SK-N-SH treated with all-trans-retinoic acid at 6 μM for 48 hours (cell line): ENCODE data around the gene MMS19.
"Not testable (repeated sequence)": the region's sequence is repeated elsewhere in the genome, so short reads cannot be mapped to it uniquely, and the experiment has no call there.

ENCODE experiments used
- ATAC-seq: fragments of 200-7000 bp; cut with Tn5 transposase; 3 replicates; pipeline ENCODE4 v1.9.1; 2020; ENCODE audit warnings: mild to moderate bottlenecking, moderate library complexity
- ARNTL ChIP-seq: fragments of 450-650 bp; formaldehyde crosslinking; IDR thresholded peaks from 2 replicates; pipeline ENCODE4 v1.5.0; 2020; ENCODE audit warnings: low read depth, mild to moderate bottlenecking, moderate library complexity, borderline replicate concordance
- BACH2 ChIP-seq: fragments of 250-450 bp; sonication (Bioruptor Pico); IDR thresholded peaks from 2 replicates; pipeline ENCODE4 v1.9.0; 2021; ENCODE audit warnings: mild to moderate bottlenecking, borderline replicate concordance
- CSDC2 ChIP-seq: fragments of 250-450 bp; sonication (Bioruptor Pico); IDR thresholded peaks from 2 replicates; pipeline ENCODE4 v1.5.0; 2020; ENCODE audit warnings: mild to moderate bottlenecking, moderate library complexity
- ISL1 ChIP-seq: fragments of 250-450 bp; sonication (Bioruptor Pico); IDR thresholded peaks from 2 replicates; pipeline ENCODE4 v2.1.2; 2022; ENCODE audit warnings: mild to moderate bottlenecking, moderate library complexity
- OSR1 ChIP-seq: fragments of 250-450 bp; sonication (Bioruptor Pico); IDR thresholded peaks from 2 replicates; pipeline ENCODE4 v1.8.0; 2022; ENCODE audit warnings: moderate library complexity, mild to moderate bottlenecking, inconsistent platforms
- PPARA ChIP-seq: fragments of 250-450 bp; sonication (Bioruptor Pico); IDR thresholded peaks from 2 replicates; pipeline ENCODE4 v1.5.0; 2020; ENCODE audit warnings: mild to moderate bottlenecking, borderline replicate concordance
- RARB ChIP-seq: fragments of 250-450 bp; sonication (Bioruptor Pico); IDR thresholded peaks from 2 replicates; pipeline ENCODE4 v1.8.0; 2021; ENCODE audit warnings: mild to moderate bottlenecking, moderate library complexity
- SNAI2 ChIP-seq: fragments of 250-450 bp; sonication (Bioruptor Pico); IDR thresholded peaks from 2 replicates; pipeline ENCODE4 v1.5.0; 2020; ENCODE audit warnings: mild to moderate bottlenecking, moderate library complexity
- TCF4 ChIP-seq: fragments of 250-450 bp; sonication (Bioruptor Pico); IDR thresholded peaks from 2 replicates; pipeline ENCODE4 v1.8.0; 2021; ENCODE audit warnings: mild to moderate bottlenecking, moderate library complexity, borderline replicate concordance
- TOX ChIP-seq: fragments of 250-450 bp; sonication (Bioruptor Pico); IDR thresholded peaks from 2 replicates; pipeline ENCODE4 v1.8.0; 2021; ENCODE audit warnings: mild to moderate bottlenecking, moderate library complexity, borderline replicate concordance
- ZFP3 ChIP-seq: fragments of 250-450 bp; sonication (Bioruptor Pico); IDR thresholded peaks from 2 replicates; pipeline ENCODE4 v1.5.0; 2020; ENCODE audit warnings: mild to moderate bottlenecking, moderate library complexity
- ZFP30 ChIP-seq: fragments of 450-650 bp; formaldehyde crosslinking; IDR thresholded peaks from 2 replicates; pipeline ENCODE4 v1.5.0; 2022; ENCODE audit warnings: mild to moderate bottlenecking, moderate library complexity
- ZNF565 ChIP-seq: fragments of 450-650 bp; formaldehyde crosslinking; conservative IDR thresholded peaks from 2 replicates; pipeline ENCODE4 v1.5.0; 2020; ENCODE audit warnings: low read depth, mild to moderate bottlenecking, moderate library complexity
- ZNF70 ChIP-seq: fragments of 450-650 bp; formaldehyde crosslinking; IDR thresholded peaks from 2 replicates; pipeline ENCODE4 v1.5.0; 2020; ENCODE audit warnings: mild to moderate bottlenecking, moderate library complexity
- ZNF8 ChIP-seq: fragments of 450-650 bp; formaldehyde crosslinking; IDR thresholded peaks from 2 replicates; pipeline ENCODE4 v1.5.0; 2020; ENCODE audit warnings: mild to moderate bottlenecking, moderate library complexity
- TF ChIP-seq, protein P1 (sequence below): fragments of 250-450 bp; sonication (Bioruptor Pico); IDR thresholded peaks from 2 replicates; pipeline ENCODE4 v1.8.0; 2021; ENCODE audit warnings: low read depth, mild to moderate bottlenecking, moderate library complexity, borderline replicate concordance
- TF ChIP-seq, protein P2 (sequence below): fragments of 250-450 bp; sonication (Bioruptor Pico); IDR thresholded peaks from 2 replicates; pipeline ENCODE4 v1.5.1; 2020; ENCODE audit warnings: low read depth, mild to moderate bottlenecking, moderate library complexity
- TF ChIP-seq, protein P3 (sequence below): fragments of 250-450 bp; sonication (Bioruptor Pico); IDR thresholded peaks from 2 replicates; pipeline ENCODE4 v1.5.1; 2021; ENCODE audit warnings: mild to moderate bottlenecking, moderate library complexity
- TF ChIP-seq, protein P4 (sequence below): fragments of 250-450 bp; sonication (Bioruptor Pico); IDR thresholded peaks from 2 replicates; pipeline ENCODE4 v1.5.0; 2020; ENCODE audit warnings: mild to moderate bottlenecking, moderate library complexity

MMS19 gene

DNA sequence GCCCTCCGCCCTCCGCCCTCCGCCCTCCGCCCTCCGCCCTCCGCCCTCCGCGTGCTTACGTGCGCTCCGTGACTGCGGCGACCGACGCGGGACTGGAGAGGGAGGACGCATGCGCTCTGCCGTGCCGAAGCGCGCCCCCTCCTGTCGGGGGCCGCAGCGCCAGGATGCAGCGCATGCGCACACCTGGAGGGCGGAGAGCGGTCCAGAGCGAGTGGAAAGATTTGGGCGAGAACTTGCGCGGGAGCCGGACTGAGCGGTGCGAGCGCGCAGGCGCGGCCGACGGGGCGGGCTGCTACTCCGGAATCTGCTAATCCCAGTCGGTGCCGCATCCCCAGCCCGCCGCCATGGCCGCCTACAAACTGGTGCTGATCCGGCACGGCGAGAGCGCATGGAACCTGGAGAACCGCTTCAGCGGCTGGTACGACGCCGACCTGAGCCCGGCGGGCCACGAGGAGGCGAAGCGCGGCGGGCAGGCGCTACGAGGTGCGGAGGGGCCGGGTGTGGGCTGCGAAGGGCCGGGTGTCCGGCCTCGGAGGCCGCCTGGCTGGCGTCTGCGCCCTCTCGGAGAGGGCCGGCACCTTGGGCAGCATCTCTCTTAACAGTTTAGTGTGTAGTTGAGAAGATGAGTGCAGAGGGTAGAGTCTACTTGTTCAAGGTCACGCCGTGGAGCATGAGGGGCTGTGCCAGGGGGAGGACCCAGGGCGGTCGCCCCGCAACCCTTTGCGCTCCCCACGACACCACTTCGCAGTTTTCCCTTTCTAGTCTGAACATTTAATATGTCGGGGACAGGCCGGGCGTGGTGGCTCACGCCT, 72.1 kb downstream of the MMS19 start, which contains the start of gene PGAM1:
Gene PGAM1, plus strand, starts transcription at position 228 of the 812 bp plus-strand sequence. Its CDS starts 117 bp downstream, at position 345.
- ATAC-seq = peak; percentile 85
- TF ChIP-seq ZNF565 (no peak), OSR1 (no peak), ZNF8 (CRISPR knock-in tag) (no peak), ZFP3 (CRISPR knock-in tag) (no peak), PPARA (CRISPR knock-in tag) (no peak), ARNTL (no peak), RARB (CRISPR knock-in tag) (no peak), TOX (CRISPR knock-in tag) (no peak), ZFP30 (no peak)
- TF ChIP-seq, protein P1, sequence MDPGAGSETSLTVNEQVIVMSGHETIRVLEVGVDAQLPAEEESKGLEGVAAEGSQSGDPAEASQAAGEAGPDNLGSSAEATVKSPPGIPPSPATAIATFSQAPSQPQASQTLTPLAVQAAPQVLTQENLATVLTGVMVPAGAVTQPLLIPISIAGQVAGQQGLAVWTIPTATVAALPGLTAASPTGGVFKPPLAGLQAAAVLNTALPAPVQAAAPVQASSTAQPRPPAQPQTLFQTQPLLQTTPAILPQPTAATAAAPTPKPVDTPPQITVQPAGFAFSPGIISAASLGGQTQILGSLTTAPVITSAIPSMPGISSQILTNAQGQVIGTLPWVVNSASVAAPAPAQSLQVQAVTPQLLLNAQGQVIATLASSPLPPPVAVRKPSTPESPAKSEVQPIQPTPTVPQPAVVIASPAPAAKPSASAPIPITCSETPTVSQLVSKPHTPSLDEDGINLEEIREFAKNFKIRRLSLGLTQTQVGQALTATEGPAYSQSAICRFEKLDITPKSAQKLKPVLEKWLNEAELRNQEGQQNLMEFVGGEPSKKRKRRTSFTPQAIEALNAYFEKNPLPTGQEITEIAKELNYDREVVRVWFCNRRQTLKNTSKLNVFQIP = no peak
- TF ChIP-seq, protein P2, sequence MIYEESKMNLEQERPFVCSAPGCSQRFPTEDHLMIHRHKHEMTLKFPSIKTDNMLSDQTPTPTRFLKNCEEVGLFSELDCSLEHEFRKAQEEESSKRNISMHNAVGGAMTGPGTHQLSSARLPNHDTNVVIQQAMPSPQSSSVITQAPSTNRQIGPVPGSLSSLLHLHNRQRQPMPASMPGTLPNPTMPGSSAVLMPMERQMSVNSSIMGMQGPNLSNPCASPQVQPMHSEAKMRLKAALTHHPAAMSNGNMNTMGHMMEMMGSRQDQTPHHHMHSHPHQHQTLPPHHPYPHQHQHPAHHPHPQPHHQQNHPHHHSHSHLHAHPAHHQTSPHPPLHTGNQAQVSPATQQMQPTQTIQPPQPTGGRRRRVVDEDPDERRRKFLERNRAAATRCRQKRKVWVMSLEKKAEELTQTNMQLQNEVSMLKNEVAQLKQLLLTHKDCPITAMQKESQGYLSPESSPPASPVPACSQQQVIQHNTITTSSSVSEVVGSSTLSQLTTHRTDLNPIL (CRISPR knock-in tag) = no peak

DNA sequence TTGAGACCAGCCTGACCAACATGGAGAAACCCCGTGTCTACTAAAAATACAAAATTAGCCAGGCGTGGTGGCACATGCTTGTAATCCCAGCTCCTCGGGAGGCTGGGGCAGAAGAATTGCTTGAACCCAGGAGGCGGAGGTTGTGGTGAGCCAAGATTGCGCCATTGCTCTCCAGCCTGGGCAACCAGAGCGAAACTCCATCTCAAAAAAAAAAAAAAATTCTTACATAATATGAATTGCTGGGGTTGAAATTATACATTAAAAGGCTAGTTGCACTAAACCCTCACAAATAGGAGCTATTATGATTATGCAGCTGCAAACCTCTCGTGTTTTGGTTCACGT, 74.5 kb downstream of the MMS19 start:
- ATAC-seq = not testable (repeated sequence)

DNA sequence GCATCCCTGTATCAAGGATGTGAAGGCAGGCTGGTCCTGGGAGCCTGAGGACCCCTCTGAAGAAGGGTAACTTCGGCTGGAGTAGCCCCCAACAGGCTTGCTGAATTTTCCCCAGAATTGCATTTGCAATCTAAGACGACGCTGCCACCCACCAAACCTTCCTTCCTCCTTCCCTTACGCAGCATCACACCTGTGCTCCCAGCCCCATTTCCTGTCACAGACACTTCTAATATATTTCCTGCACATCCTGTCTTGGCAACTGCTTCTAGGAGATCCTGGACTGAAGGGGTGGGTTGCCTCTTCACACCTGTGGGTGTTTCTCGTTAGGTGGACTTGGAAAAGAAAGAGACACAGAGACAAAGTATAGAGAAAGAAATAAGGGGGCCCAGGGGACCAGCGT, 81.7 kb downstream of the MMS19 start:
- ATAC-seq = no peak
- TF ChIP-seq ZFP3 (CRISPR knock-in tag) = no peak
- TF ChIP-seq, protein P2 (CRISPR knock-in tag) = no peak

DNA sequence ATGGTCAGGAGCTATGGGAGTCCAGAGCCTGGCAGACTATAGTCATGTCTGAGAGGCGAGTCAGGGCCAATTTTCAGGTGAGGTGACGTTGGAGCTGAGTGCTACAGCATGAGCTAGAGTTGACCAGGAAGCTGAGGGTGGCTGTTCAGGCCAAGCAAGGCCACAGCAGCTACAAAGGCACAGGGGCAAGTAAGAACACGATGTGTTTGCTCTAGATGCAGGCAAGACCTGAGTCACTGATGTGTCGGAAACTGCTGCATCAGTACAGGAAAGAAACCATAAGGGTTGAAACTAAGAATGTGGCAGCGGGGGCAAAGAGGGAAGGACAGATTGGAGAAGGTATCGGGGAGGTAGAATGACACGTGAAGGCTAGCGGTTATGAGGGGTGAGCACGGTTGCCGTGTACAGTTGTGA, 85.3 kb downstream of the MMS19 start:
- no peak for ATAC-seq
- TF ChIP-seq ZFP3 (CRISPR knock-in tag) = no peak
- TF ChIP-seq TOX (CRISPR knock-in tag) = no peak

DNA sequence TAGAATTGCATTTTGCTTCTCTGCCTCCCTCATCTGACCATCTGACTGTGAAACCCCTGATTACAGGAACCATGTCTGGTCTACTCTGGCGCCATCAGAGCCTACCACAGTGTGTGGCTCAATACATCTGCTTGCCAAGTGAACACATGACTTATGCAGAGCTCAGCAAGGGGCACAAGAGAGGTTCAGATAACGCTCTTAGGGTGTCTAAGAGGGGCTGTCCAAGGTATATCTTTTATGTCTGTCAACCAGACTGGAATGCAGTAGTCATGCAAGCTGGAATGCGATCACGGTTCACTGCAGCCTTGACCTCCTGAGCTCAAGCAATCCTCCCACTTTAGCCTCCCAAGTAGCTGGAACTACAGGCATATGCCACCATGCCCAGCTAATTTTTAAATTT, 86.8 kb downstream of the MMS19 start:
- ATAC-seq = no peak
- TF ChIP-seq ZNF70 (CRISPR knock-in tag) (no peak), OSR1 (no peak)
- TF ChIP-seq, all 23 proteins: peak for 0

DNA sequence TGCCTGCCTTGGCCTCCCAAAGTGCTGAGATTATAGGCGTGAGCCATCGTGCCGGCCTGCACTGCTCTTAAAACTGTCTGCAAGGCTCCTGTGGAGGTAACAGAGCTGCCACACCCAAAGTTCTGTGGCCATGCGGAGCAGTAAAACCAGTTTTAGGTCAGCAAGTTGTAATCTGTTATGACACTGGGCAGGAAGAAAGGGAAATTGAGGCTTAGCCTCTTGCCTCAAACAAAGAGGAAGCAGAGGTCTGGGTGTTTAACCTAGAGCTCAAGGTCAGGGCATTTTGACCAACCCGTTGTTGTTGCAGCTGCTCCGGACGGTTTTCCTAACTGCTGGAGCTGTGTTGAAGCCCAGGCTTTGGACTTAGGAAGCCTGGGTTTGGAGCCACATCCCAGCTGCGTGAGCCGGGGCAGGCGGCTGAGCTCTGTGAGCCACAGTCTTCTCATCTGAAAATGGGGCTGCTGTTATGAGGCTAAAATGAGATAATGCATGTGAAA, 89.7 kb downstream of the MMS19 start:
- TF ChIP-seq, protein P3, sequence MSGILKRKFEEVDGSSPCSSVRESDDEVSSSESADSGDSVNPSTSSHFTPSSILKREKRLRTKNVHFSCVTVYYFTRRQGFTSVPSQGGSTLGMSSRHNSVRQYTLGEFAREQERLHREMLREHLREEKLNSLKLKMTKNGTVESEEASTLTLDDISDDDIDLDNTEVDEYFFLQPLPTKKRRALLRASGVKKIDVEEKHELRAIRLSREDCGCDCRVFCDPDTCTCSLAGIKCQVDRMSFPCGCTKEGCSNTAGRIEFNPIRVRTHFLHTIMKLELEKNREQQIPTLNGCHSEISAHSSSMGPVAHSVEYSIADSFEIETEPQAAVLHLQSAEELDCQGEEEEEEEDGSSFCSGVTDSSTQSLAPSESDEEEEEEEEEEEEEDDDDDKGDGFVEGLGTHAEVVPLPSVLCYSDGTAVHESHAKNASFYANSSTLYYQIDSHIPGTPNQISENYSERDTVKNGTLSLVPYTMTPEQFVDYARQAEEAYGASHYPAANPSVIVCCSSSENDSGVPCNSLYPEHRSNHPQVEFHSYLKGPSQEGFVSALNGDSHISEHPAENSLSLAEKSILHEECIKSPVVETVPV (CRISPR knock-in tag) = no peak
- TF ChIP-seq ARNTL (no peak), RARB (CRISPR knock-in tag) (no peak), ISL1 (no peak), TCF4 (CRISPR knock-in tag) (no peak), BACH2 (CRISPR knock-in tag) (no peak), CSDC2 (CRISPR knock-in tag) (no peak), SNAI2 (no peak), PPARA (CRISPR knock-in tag) (no peak), ZFP30 (no peak), ZFP3 (CRISPR knock-in tag) (no peak), ZNF565 (no peak)
- TF ChIP-seq, protein P1 = no peak
- TF ChIP-seq, protein P4, sequence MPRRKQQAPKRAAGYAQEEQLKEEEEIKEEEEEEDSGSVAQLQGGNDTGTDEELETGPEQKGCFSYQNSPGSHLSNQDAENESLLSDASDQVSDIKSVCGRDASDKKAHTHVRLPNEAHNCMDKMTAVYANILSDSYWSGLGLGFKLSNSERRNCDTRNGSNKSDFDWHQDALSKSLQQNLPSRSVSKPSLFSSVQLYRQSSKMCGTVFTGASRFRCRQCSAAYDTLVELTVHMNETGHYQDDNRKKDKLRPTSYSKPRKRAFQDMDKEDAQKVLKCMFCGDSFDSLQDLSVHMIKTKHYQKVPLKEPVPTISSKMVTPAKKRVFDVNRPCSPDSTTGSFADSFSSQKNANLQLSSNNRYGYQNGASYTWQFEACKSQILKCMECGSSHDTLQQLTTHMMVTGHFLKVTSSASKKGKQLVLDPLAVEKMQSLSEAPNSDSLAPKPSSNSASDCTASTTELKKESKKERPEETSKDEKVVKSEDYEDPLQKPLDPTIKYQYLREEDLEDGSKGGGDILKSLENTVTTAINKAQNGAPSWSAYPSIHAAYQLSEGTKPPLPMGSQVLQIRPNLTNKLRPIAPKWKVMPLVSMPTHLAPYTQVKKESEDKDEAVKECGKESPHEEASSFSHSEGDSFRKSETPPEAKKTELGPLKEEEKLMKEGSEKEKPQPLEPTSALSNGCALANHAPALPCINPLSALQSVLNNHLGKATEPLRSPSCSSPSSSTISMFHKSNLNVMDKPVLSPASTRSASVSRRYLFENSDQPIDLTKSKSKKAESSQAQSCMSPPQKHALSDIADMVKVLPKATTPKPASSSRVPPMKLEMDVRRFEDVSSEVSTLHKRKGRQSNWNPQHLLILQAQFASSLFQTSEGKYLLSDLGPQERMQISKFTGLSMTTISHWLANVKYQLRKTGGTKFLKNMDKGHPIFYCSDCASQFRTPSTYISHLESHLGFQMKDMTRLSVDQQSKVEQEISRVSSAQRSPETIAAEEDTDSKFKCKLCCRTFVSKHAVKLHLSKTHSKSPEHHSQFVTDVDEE = no peak
- TF ChIP-seq, all 23 proteins: peak for 0
- no peak for ATAC-seq
